MV-4-11 (cell line): ENCODE results near the gene SHB.

ENCODE experiments used
- DNase-seq: peaks from one replicate; lab custom pipeline; 2025; lab: John Stamatoyannopoulos, UW

The SHB gene

GRCh38 chr9:38068701-38069628 lies at the start of gene SHB:
SHB (minus strand) TSS chr9:38069227; CDS start chr9:38068645, 582 bp downstream.
- peak; percentile 42 for DNase-seq

- no peak for DNase-seq
These were observed 48.6 kb upstream of the SHB start for GRCh38 chr9:38117651-38118050.

- no peak for DNase-seq
These were observed 45.9 kb upstream of the SHB start for GRCh38 chr9:38114905-38115304.

- no peak for DNase-seq
These were observed 43.4 kb upstream of the SHB start for GRCh38 chr9:38112456-38112855.

GRCh38 chr9:38112049-38112448 lies 43.0 kb upstream of the SHB start:
- no peak for DNase-seq

- DNase-seq: no peak
These were observed 41.4 kb upstream of the SHB start for GRCh38 chr9:38110476-38110875.

GRCh38 chr9:38109601-38110000 lies 40.6 kb upstream of the SHB start:
- no peak for DNase-seq

GRCh38 chr9:38108326-38108725 lies 39.3 kb upstream of the SHB start:
- DNase-seq: no peak

- DNase-seq: no peak
These were observed 38.8 kb upstream of the SHB start for GRCh38 chr9:38107811-38108304.

GRCh38 chr9:38107405-38107804 lies 38.4 kb upstream of the SHB start:
- no peak for DNase-seq

GRCh38 chr9:38106488-38106887 lies 37.5 kb upstream of the SHB start:
- no peak for DNase-seq

GRCh38 chr9:38103340-38103739 lies 34.3 kb upstream of the SHB start:
- no peak for DNase-seq

GRCh38 chr9:38101423-38101822 lies 32.4 kb upstream of the SHB start:
- DNase-seq: no peak

- DNase-seq: no peak
These were observed 27.3 kb upstream of the SHB start for GRCh38 chr9:38096238-38096805.

GRCh38 chr9:38094165-38094564 lies 25.1 kb upstream of the SHB start:
- DNase-seq: no peak

GRCh38 chr9:38092656-38093055 lies 23.6 kb upstream of the SHB start:
- no peak for DNase-seq

GRCh38 chr9:38092200-38092524 lies 23.1 kb upstream of the SHB start:
- DNase-seq: no peak

GRCh38 chr9:38091310-38092199 lies 22.5 kb upstream of the SHB start:
- peak; percentile 91 for DNase-seq

GRCh38 chr9:38090170-38090569 lies 21.1 kb upstream of the SHB start:
- no peak for DNase-seq

- DNase-seq: no peak
These were observed 20.5 kb upstream of the SHB start for GRCh38 chr9:38089387-38090165.
